T-cell (primary cell): ENCODE data around the gene XCR1. TPM values are rescaled to one million over a fixed set of nuclear protein-coding genes. Genes with fewer than 3 reads are reported as not detected.
"Not testable (repeated sequence)": the region's sequence is repeated elsewhere in the genome, so short reads cannot be mapped to it uniquely, and the experiment has no call there.

ENCODE experiments used
- ATAC-seq, 4 experiments: fragments of 200-7000 bp in 3 of 4; fragments of 150-1000 bp in 1 of 4; cut with Tn5 transposase; replicated peaks in 1 of 4; 1 replicate in 3 of 4; 2 replicates in 1 of 4; pipeline ENCODE4 v1.10.0; 2021; ENCODE audit warnings: moderate library complexity in 3 of 4, mild to moderate bottlenecking in 2 of 4, moderate number of reproducible peaks in 1 of 4
- CTCF ChIA-PET, 2 donors: fragments of 300-600 bp; sonication (Branson Sonifier 250); formaldehyde crosslinking; loops; one replicate each; lab custom pipeline; 2022; ENCODE audit warnings: antibody characterized with exemption in 2 of 2; lab: Charles Lee
- POLR2A ChIA-PET, 2 donors: fragments of 300-600 bp; sonication (Branson Sonifier 250); formaldehyde crosslinking; loops; one replicate each; lab custom pipeline; 2022; ENCODE audit warnings: antibody characterized with exemption in 2 of 2; lab: Charles Lee
- DNase-seq, 35 experiments: peaks; one replicate each; pipeline versions ENCODE4 v3.0.0 to v3.0.0-alpha.2; 2013 to 2023
- H3K27ac ChIP-seq: one replicate; pipeline ENCODE4 v1.5.1; 2013; ENCODE audit warnings: low read length
- H3K27me3 ChIP-seq, 2 experiments: replicated peaks in 1 of 2; 1 replicate in 1 of 2; 2 replicates in 1 of 2; pipeline versions ENCODE4 v1.6.1 to v1.7.0; 2013; ENCODE audit warnings: low read length in 1 of 2, mixed read lengths in 1 of 2; ENCODE audit not compliant: control insufficient read depth in 2 of 2, insufficient read depth in 2 of 2; ENCODE audit errors: extremely low read depth in 1 of 2
- H3K36me3 ChIP-seq, 2 donors: 1 replicate in 1 of 2; 2 replicates in 1 of 2; pipeline versions ENCODE4 v1.6.1 to v1.7.0; 2013; ENCODE audit warnings: low read length in 1 of 2; ENCODE audit not compliant: control insufficient read depth in 2 of 2, insufficient read depth in 1 of 2; ENCODE audit errors: extremely low read depth in 1 of 2
- H3K4me1 ChIP-seq, 2 experiments: 1 replicate in 1 of 2; 2 replicates in 1 of 2; pipeline versions ENCODE4 v1.6.1 to v1.7.0; 2013; ENCODE audit warnings: low read length in 2 of 2, mixed read lengths in 1 of 2; ENCODE audit not compliant: insufficient read depth in 2 of 2, control insufficient read depth in 1 of 2; ENCODE audit errors: extremely low read depth in 1 of 2
- H3K4me3 ChIP-seq, 2 donors: 1 replicate in 1 of 2; 2 replicates in 1 of 2; pipeline versions ENCODE4 v1.5.1 to v1.7.0; 2013; ENCODE audit warnings: mild to moderate bottlenecking in 2 of 2, low read length in 1 of 2, moderate library complexity in 1 of 2; ENCODE audit not compliant: control insufficient read depth in 1 of 2; ENCODE audit errors: extremely low read depth in 1 of 2
- H3K9me3 ChIP-seq: 2 replicates; pipeline ENCODE4 v1.7.0; 2013
- H3K27ac Mint-ChIP-seq, 2 donors: one replicate each; pipeline ENCODE4 v1.8.0; 2020 to 2021; ENCODE audit warnings: mild to moderate bottlenecking in 2 of 2, mixed read lengths in 2 of 2
- H3K27me3 Mint-ChIP-seq, 2 donors: one replicate each; pipeline ENCODE4 v1.8.0; 2021 to 2022; ENCODE audit warnings: mixed read lengths in 2 of 2
- H3K36me3 Mint-ChIP-seq: one replicate; pipeline ENCODE4 v1.8.0; 2021; ENCODE audit warnings: mixed read lengths
- H3K4me1 Mint-ChIP-seq, 3 donors: one replicate each; pipeline ENCODE4 v1.8.0; 2020 to 2022; ENCODE audit warnings: mixed read lengths in 3 of 3, mild to moderate bottlenecking in 1 of 3
- H3K4me3 Mint-ChIP-seq, 3 donors: one replicate each; pipeline ENCODE4 v1.8.0; 2020 to 2022; ENCODE audit warnings: mild to moderate bottlenecking in 3 of 3, mixed read lengths in 3 of 3, moderate library complexity in 3 of 3
- H3K9me3 Mint-ChIP-seq, 3 donors: one replicate each; pipeline ENCODE4 v1.8.0; 2020 to 2022; ENCODE audit warnings: mixed read lengths in 3 of 3
- WGBS: methylation state at CpG from one replicate; pipeline ENCODE4 v1.1.5; 2013; ENCODE audit warnings: missing lambda C conversion rate; ENCODE audit not compliant: insufficient coverage; 5-methylcytosine and 5-hydroxymethylcytosine counted together
- total RNA-seq, 35 experiments: library from RNA in 6 of 35; stranded (reverse) in 6 of 35; fragments of 120-200 nt in 1 of 35; gene quantifications; one replicate each; pipeline versions ENCODE4 v1.2.1 to v1.2.4 and lab custom pipeline; 2013 to 2026

Gene XCR1
- total RNA-seq, 5 donors from 2014 or later (not counting 1 experiment from before 2014, with no cell fraction given) = 0.08 to 0.28 TPM; not detected in 3

GRCh38 chr3:46053761-46054515 lies 26.7 kb upstream of the XCR1 start:
- ATAC-seq, H3K27me3 ChIP-seq, H3K4me1 ChIP-seq, H3K36me3 Mint-ChIP-seq, H3K9me3 ChIP-seq, H3K36me3 ChIP-seq, DNase-seq, H3K4me3 ChIP-seq, H3K27ac ChIP-seq, H3K27ac Mint-ChIP-seq, H3K9me3 Mint-ChIP-seq, H3K4me3 Mint-ChIP-seq, CTCF ChIA-PET: not testable (repeated sequence)
- Mint-ChIP-seq H3K27me3 (peaks cover 3 to 24% of the 10 kb centered on the region in 2 donors), H3K4me1 (peaks cover 4 to 13% (median 6%) of the 10 kb centered on the region in 3 donors)
- POLR2A ChIA-PET = interaction anchor here in 1 of 2 donors (0.6 kb wide), 1 partner anchor 498 kb away, joined by 3 read pairs; no protein-coding TSS in a partner anchor
- 96% methylated on average over 7 of the region's 13 CpGs for WGBS

DNA sequence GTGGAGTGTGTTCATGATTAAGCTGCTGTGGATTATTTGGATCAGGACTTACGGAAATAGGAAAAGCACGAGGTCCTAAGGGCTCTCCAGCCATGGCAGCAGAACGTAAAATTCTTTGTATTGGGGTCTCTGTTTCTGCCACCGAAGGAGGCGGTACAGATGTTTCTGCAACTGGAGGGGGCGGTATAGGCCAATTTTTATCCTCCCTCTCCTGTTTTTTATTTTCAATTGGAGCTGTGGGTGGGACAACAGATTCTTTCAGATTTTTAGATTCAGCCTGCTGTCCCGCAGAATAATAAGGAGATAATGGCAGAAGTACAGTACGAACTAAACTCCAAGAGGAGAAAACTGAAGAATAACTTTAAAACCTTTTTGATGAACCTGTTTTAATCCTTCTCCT lies 26.0 kb upstream of the XCR1 start:
- H3K36me3 ChIP-seq, ATAC-seq, POLR2A ChIA-PET, H3K27me3 ChIP-seq, H3K27ac ChIP-seq, CTCF ChIA-PET, H3K4me3 Mint-ChIP-seq, H3K9me3 ChIP-seq, H3K4me3 ChIP-seq, DNase-seq, H3K36me3 Mint-ChIP-seq, H3K4me1 ChIP-seq, H3K27ac Mint-ChIP-seq, H3K9me3 Mint-ChIP-seq: not testable (repeated sequence)
- peaks cover 3 to 24% of the 10 kb centered on the region in 2 donors for H3K27me3 Mint-ChIP-seq
- WGBS = no CpG with 5 or more reads among the region's 8 CpGs
- peaks cover 4 to 13% (median 9%) of the 10 kb centered on the region in 3 donors for H3K4me1 Mint-ChIP-seq

DNA sequence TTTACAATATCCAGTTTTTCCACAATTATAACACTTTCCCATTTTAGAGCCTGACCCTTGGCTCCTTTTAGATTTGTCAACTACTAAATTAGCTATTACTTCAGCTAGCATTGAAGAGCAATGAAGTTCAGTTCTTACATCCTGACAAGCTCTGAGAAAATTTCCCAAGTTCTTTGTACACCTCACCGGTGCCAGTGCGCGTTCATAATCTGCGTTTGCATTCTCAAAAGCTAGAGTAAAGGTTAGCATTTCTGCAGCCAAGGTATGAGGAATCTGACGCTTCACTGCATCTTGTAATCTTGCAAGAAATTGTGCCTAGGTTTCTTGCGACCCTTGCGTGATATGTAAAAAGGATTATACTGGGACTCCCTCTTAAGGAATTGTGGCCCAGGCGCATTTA lies 25.2 kb upstream of the XCR1 start:
- DNase-seq (no peak), ATAC-seq (no peak)
- no peaks in the 10 kb centered on the region for H3K9me3 ChIP-seq
- H3K4me3 ChIP-seq = no peak overlapping the region
- no peak overlapping the region for H3K27ac ChIP-seq
- Mint-ChIP-seq H3K27me3 (peaks cover 0 to 24% of the 10 kb centered on the region in 2 donors), H3K4me3 (no peak overlapping the region), H3K4me1 (peaks cover 8 to 18% (median 16%) of the 10 kb centered on the region in 3 donors), H3K27ac (no peak overlapping the region), H3K36me3 (no peaks in the 10 kb centered on the region), H3K9me3 (no peaks in the 10 kb centered on the region)
- H3K27me3 ChIP-seq = peaks cover 0 to 4% of the 10 kb centered on the region in 2 experiments
- POLR2A ChIA-PET = no interaction called here
- H3K36me3 ChIP-seq = no peaks in the 10 kb centered on the region
- CTCF ChIA-PET = no interaction called here
- WGBS = over 99% methylated on average over 8 of the region's 8 CpGs
- peaks cover 0 to 3% of the 10 kb centered on the region in 2 experiments for H3K4me1 ChIP-seq

DNA sequence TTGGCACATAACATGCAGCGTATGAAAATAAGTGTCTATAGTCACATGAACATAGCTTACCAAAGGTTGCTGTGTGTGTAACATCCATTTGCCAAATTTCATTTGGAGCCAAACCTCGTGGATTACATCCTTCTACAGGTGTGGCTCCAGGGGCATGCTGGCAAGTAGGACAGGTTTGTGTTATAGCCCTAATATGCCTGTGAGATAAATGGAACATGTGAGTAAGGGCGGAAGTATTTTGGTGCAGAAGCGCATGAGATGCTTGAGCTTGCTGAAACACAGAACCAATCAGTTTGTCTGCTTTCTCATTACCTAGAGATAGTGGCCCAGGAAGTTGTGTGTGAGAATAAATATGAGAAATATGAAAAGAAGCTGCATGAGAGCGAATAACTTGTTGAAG lies 21.8 kb upstream of the XCR1 start:
- no peak overlapping the region for H3K4me3 Mint-ChIP-seq

GRCh38 chr3:46046231-46046630 lies 18.9 kb upstream of the XCR1 start:
- H3K36me3 Mint-ChIP-seq, H3K27me3 ChIP-seq, H3K27me3 Mint-ChIP-seq, H3K4me3 ChIP-seq, CTCF ChIA-PET, H3K9me3 ChIP-seq, POLR2A ChIA-PET, H3K36me3 ChIP-seq: not testable (repeated sequence)
- Mint-ChIP-seq H3K9me3 (peaks cover 0 to 14% (median 5%) of the 10 kb centered on the region in 3 donors), H3K4me3 (peak overlapping the region in 2 of 3 donors; percentile 29 to 41), H3K4me1 (peaks cover 30 to 35% (median 30%) of the 10 kb centered on the region in 3 donors), H3K27ac (peak overlapping the region; percentile 94 to 95)
- Histone ChIP-seq H3K27ac (peak overlapping the region; percentile 43), H3K4me1 (peaks cover 5 to 17% of the 10 kb centered on the region in 2 experiments)
- DNase-seq (peak in 28 of 35 experiments; percentile 10 to 68 (median 38)), ATAC-seq (peak; percentile 85 to 99 (median 96))
- 0% methylated on average over 1 of the region's 5 CpGs for WGBS

More for the DNA sequence above, 21.8 kb upstream of the XCR1 start:
- no peaks in the 10 kb centered on the region for H3K9me3 ChIP-seq
- Mint-ChIP-seq H3K4me1 (peaks cover 31 to 36% (median 35%) of the 10 kb centered on the region in 3 donors), H3K27me3 (peaks cover 0 to 5% of the 10 kb centered on the region in 2 donors), H3K36me3 (no peaks in the 10 kb centered on the region), H3K27ac (no peak overlapping the region), H3K9me3 (peaks cover 0 to 7% (median 5%) of the 10 kb centered on the region in 3 donors)
- no peaks in the 10 kb centered on the region for H3K36me3 ChIP-seq
- POLR2A ChIA-PET = interaction anchor here in 1 of 2 donors (0.5 kb wide), 1 partner anchor 160 kb away, joined by 3 read pairs; no protein-coding TSS in a partner anchor
- peaks cover 5 to 17% of the 10 kb centered on the region in 2 experiments for H3K4me1 ChIP-seq
- H3K27me3 ChIP-seq = peaks cover 0 to under 1% of the 10 kb centered on the region in 2 experiments
- no peak overlapping the region for H3K4me3 ChIP-seq
- DNase-seq (no peak), ATAC-seq (no peak)
- 100% methylated on average over 2 of the region's 5 CpGs for WGBS
- no peak overlapping the region for H3K27ac ChIP-seq
- CTCF ChIA-PET = no interaction called here

GRCh38 chr3:46038916-46039315 lies 11.6 kb upstream of the XCR1 start:
- Histone ChIP-seq H3K27me3 (no peaks in the 10 kb centered on the region), H3K36me3 (no peaks in the 10 kb centered on the region), H3K9me3 (no peaks in the 10 kb centered on the region), H3K4me1 (no peaks in the 10 kb centered on the region), H3K4me3 (no peak overlapping the region), H3K27ac (no peak overlapping the region)
- H3K27ac Mint-ChIP-seq = no peak overlapping the region
- CTCF ChIA-PET = no interaction called here
- peaks cover 3% of the 10 kb centered on the region for H3K36me3 Mint-ChIP-seq
- H3K27me3 Mint-ChIP-seq = peaks cover 0 to 3% of the 10 kb centered on the region in 2 donors
- H3K4me3 Mint-ChIP-seq = no peak overlapping the region
- peaks cover 0 to 7% (median 0%) of the 10 kb centered on the region in 3 donors for H3K9me3 Mint-ChIP-seq
- no CpG with 5 or more reads among the region's 1 CpG for WGBS
- no peak for DNase-seq
- ATAC-seq = no peak
- H3K4me1 Mint-ChIP-seq = no peaks in the 10 kb centered on the region
- POLR2A ChIA-PET = no interaction called here
